Testis (tissue), 5 donors: Measurements from ENCODE around the gene ATP6V0A4. TPM values are rescaled to one million over a fixed set of nuclear protein-coding genes. Genes with fewer than 3 reads are reported as not detected.
A peak's percentile ranks its signal among the peaks of the same experiment; 100 is the strongest.

ENCODE experiments used
- DNase-seq: peaks from one replicate; pipeline ENCODE4 v3.0.0-alpha.2; 2019
- H3K27ac ChIP-seq, 2 donors: fragments of 200-600 bp; sonication (generic); one replicate each; pipeline ENCODE4 v1.5.1; 2019
- H3K27me3 ChIP-seq: fragments of 200-600 bp; sonication (generic); one replicate; pipeline ENCODE4 v1.5.1; 2019
- H3K36me3 ChIP-seq: fragments of 200-600 bp; sonication (generic); one replicate; pipeline ENCODE4 v1.5.1; 2017; ENCODE audit warnings: low read depth; ENCODE audit errors: missing control alignments
- H3K4me1 ChIP-seq: fragments of 200-600 bp; sonication (generic); one replicate; pipeline ENCODE4 v1.5.1; 2019
- H3K4me3 ChIP-seq, 2 donors: fragments of 200-600 bp; sonication (generic); one replicate each; pipeline ENCODE4 v1.5.1; 2017 to 2019
- H3K9me3 ChIP-seq: fragments of 200-600 bp; sonication (generic); one replicate; pipeline ENCODE4 v1.5.1; 2017
- POLR2A ChIP-seq: fragments of 450-650 bp; IDR thresholded peaks from one replicate; pipeline ENCODE4 v1.6.1; 2017; ENCODE audit warnings: antibody characterized with exemption, mild to moderate bottlenecking, moderate library complexity
- WGBS, 2 donors: methylation state at CpG; one replicate each; pipeline ENCODE4 v1.1.5; 2018; 5-methylcytosine and 5-hydroxymethylcytosine counted together
- intact Hi-C: fragments of 100-400 bp; cut with DNase I; formaldehyde crosslinking; loops from one replicate; pipeline ENCODE4 v1.15.1; 2023; ENCODE audit warnings: low total_unique reads
- long read RNA-seq, 2 donors: transcript quantifications; one replicate each; lab custom pipeline, GENCODE V29; 2026
- polyA plus RNA-seq: library from polyadenylated mRNA; stranded (reverse); fragments of 350-450 nt; fragmentation: Illumina TruSeq; extraction: RNeasy Lipid Tissue Mini Kit (QIAGEN cat#74804); gene quantifications from one replicate; pipeline ENCODE4 v1.2.3, GENCODE V29; 2014; ENCODE audit warnings: low read depth, low replicate concordance; ENCODE audit not compliant: insufficient read depth
- total RNA-seq, 2 donors: library from RNA; depleted of rRNA; stranded (reverse); fragments of >200 nt; gene quantifications; one replicate each; pipeline ENCODE4 v1.2.3, GENCODE V29; 2016
- TF ChIP-seq, protein P1 (sequence below), 3 experiments: fragments of 450-650 bp in 2 of 3; fragments of 200-600 bp in 1 of 3; sonication (generic) in 1 of 3; IDR thresholded peaks; one replicate each; pipeline ENCODE4 v1.5.1; 2016 to 2019; ENCODE audit warnings: antibody characterized with exemption in 3 of 3, mild to moderate bottlenecking in 2 of 3, moderate library complexity in 1 of 3

Gene ATP6V0A4
- 1 to 10 TPM in 1 of 2 donors, under 1 TPM in 1; 0.79 to 1.8 TPM for total RNA-seq
- 0.65 TPM for polyA plus RNA-seq
- long read RNA-seq, donor 1, result 0 reads
- long read RNA-seq, donor 2, result 0 reads

DNA sequence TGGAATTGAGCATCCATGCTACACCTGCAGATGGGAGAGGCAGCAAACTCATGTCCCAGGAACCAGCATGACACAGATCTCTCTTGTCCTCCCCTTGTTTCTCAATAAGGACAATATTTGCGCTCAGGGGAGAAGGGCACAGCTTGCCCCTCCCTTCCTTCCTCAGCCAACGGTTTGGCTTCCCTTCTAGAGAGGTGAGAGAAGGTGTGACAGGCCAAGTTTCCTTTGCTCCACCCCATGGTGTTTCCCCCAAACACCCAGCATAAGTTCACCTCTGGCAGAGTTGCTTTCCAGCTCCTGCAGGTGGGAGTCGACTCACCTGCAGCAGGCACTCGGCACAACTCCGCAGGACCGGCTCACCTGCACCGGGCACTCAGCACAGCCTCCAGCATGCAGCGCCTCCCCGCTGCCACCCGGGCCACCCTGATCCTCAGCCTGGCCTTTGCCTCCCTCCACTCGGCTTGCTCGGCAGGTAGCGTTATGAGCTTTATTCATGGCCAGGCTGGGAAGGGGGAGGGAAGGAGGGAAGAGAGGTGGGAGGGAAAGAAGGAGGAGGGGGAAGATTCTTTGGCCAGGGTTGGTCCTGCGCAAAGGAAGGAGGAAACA is at the start of gene ATP6V0A4, which contains the start of gene TMEM213:
Gene ATP6V0A4, minus strand, starts transcription at position 482 of the 606 bp plus-strand sequence. CDS start 26,949 bp downstream, outside the sequence.
Gene TMEM213, plus strand, starts transcription at position 280 of the 606 bp plus-strand sequence. Its CDS starts 111 bp downstream, at position 391.
- Histone ChIP-seq H3K27me3 (no peaks in the 10 kb centered on the region), H3K9me3 (no peaks in the 10 kb centered on the region), H3K4me1 (no peaks in the 10 kb centered on the region), H3K36me3 (no peaks in the 10 kb centered on the region), H3K4me3 (no peak within 1 kb of the TSS), H3K27ac (no peak within 1 kb of the TSS)
- no peak for DNase-seq
- 36 to 50% methylated on average over 14 of the region's 14 CpGs for WGBS, 2 donors
- intact Hi-C loops, result no loop called here
- no peak for TF ChIP-seq POLR2A
- TF ChIP-seq, protein P1, sequence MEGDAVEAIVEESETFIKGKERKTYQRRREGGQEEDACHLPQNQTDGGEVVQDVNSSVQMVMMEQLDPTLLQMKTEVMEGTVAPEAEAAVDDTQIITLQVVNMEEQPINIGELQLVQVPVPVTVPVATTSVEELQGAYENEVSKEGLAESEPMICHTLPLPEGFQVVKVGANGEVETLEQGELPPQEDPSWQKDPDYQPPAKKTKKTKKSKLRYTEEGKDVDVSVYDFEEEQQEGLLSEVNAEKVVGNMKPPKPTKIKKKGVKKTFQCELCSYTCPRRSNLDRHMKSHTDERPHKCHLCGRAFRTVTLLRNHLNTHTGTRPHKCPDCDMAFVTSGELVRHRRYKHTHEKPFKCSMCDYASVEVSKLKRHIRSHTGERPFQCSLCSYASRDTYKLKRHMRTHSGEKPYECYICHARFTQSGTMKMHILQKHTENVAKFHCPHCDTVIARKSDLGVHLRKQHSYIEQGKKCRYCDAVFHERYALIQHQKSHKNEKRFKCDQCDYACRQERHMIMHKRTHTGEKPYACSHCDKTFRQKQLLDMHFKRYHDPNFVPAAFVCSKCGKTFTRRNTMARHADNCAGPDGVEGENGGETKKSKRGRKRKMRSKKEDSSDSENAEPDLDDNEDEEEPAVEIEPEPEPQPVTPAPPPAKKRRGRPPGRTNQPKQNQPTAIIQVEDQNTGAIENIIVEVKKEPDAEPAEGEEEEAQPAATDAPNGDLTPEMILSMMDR (IDR thresholded peaks at IDR 0.05), result no peak

DNA sequence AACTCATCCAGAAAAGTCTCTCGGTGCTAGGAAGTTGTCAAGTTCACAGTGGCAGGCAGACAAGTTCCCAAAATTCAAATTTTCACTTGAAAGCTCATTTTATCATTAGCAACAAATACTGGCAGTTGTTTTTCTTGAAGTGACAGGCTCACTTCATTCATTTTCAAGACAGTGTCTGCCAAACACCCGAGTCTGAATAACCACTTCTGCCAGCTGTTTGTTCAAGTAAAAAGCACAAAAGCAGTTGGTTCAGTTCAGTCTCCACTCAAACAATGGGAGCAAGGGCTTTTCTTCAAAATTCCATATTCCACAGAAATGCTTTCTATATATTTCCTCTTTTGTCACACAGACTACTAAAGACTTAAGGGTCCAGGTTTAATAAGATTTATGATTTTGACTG is 47.7 kb upstream of the ATP6V0A4 start:
- H3K9me3 ChIP-seq, result no peaks in the 10 kb centered on the region
- no peak overlapping the region for H3K27ac ChIP-seq
- H3K4me1 ChIP-seq, result no peaks in the 10 kb centered on the region
- WGBS, 2 donors, result 44 to 63% methylated on average over 2 of the region's 2 CpGs
- H3K27me3 ChIP-seq, result no peaks in the 10 kb centered on the region
- TF ChIP-seq POLR2A, result no peak
- TF ChIP-seq, protein P1 (IDR thresholded peaks at IDR 0.05), result no peak
- no peak overlapping the region for H3K4me3 ChIP-seq
- H3K36me3 ChIP-seq, result no peaks in the 10 kb centered on the region
- intact Hi-C loops, result no loop called here
- DNase-seq, result no peak

DNA sequence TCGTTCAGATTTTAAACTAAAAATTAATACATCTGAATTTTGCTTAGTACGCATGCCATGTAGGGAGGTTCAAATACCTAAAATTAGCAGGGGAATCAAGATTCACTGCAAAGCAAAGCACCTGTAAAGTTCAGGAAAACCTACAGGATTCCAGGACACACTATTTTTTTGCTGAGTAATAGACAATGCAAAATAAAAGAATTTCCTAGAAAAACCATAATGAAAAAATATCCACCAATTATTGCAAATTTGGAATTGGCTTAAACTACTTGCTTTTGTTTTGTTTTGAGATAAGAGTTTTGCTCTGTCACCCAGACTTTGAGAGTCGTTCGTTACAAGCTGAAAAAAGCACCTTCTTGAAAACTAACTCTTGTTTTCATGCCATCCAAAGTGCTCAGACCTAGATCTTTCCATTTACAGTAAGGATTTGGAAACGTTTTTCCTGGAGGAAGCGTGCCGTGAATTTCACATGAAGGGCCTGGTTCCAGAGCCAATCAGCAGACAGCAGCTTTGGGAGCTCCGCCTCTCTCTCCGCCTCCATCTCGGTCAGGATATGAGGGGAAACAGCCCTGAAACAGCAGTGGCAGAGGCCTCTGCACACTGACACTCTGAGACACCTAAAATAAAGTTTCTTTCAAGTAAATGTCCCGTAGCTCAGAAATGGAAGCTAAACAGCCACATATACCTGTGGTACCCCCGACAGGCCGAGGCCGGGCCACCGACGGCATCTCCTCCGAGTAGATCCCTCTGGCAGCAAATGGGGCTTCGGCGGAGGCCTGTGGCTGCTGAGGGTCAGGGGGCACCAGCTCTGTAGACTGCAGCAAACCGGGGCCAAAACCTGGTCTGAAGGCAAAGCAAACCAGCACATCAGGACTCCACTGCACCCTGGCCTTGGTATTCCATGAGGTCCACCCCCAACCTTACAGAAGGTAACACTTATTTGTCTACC is 45.9 kb upstream of the ATP6V0A4 start:
- intact Hi-C loops, result no loop called here
- WGBS, 2 donors, result 57 to 58% methylated on average over 20 of the region's 20 CpGs
- no peaks in the 10 kb centered on the region for H3K9me3 ChIP-seq
- H3K4me3 ChIP-seq, result peak overlapping the region in 1 of 2 donors; percentile 35
- no peaks in the 10 kb centered on the region for H3K36me3 ChIP-seq
- H3K27ac ChIP-seq, result no peak overlapping the region
- TF ChIP-seq, protein P1 (IDR thresholded peaks at IDR 0.05), result no peak
- TF ChIP-seq POLR2A, result no peak
- H3K4me1 ChIP-seq, result no peaks in the 10 kb centered on the region
- H3K27me3 ChIP-seq, result no peaks in the 10 kb centered on the region
- peak; percentile 31 for DNase-seq

DNA sequence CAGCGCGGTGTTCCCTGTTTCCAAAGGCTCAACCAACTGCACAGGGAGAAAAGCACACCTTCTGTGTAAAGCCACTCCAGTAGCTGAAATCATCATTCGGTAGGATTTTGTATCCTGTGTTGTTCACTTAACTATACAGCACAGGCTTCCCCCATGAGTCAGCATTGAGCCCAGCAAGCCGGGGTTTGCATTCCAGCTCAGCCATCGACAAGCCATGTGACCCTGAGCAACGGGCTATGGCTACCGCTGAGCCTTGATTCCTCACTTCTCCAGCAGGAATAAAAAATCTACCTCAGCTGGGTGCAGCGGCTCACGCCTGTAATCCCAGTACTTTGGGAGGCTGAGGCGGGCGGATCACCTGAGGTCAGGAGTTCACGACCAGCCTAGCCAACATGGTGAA is 44.1 kb upstream of the ATP6V0A4 start:
- H3K4me1 ChIP-seq, result no peaks in the 10 kb centered on the region
- 89 to 100% methylated on average over 7 to 12 of the region's 12 CpGs for WGBS, 2 donors
- intact Hi-C loops, result no loop called here
- H3K9me3 ChIP-seq, result no peaks in the 10 kb centered on the region
- no peak overlapping the region for H3K27ac ChIP-seq
- H3K27me3 ChIP-seq, result no peaks in the 10 kb centered on the region
- no peaks in the 10 kb centered on the region for H3K36me3 ChIP-seq
- TF ChIP-seq, protein P1 (IDR thresholded peaks at IDR 0.05), result no peak
- TF ChIP-seq POLR2A, result no peak
- no peak overlapping the region for H3K4me3 ChIP-seq
- no peak for DNase-seq
